HCT116 (cell line): Measurements from ENCODE around the gene MYO7A. TPM values are rescaled to one million over a fixed set of nuclear protein-coding genes. Genes with fewer than 3 reads are reported as not detected.

Experiments
- ATAC-seq: fragments of 200-7000 bp; cut with Tn5 transposase; 2 replicates; pipeline ENCODE4 v1.9.1; 2020; ENCODE audit warnings: mild to moderate bottlenecking, moderate library complexity
- BruUV-seq: library from RNA; stranded (reverse); fragments of 400-500 nt; replicated peaks from 2 replicates; lab custom pipeline; 2021; lab: Mats Ljungman, UMichigan
- CTCF ChIA-PET: fragments of 300-600 bp; sonication (Branson Sonifier 250); formaldehyde crosslinking; loops from one replicate; lab custom pipeline; 2021; ENCODE audit warnings: antibody characterized with exemption; lab: Charles Lee
- POLR2A ChIA-PET: fragments of 300-600, 350-600 bp; sonication (Branson Sonifier 250); formaldehyde crosslinking; loops from one replicate; lab custom pipeline; 2021; ENCODE audit warnings: antibody characterized with exemption; lab: Charles Lee
- RAD21 ChIA-PET, 2 experiments: fragments of 300-600 bp; sonication (Branson Sonifier 250); formaldehyde crosslinking; loops; one replicate each; lab custom pipeline; 2023; ENCODE audit warnings: low total read pairs in 2 of 2; ENCODE audit not compliant: uncharacterized antibody in 2 of 2, unreplicated experiment in 2 of 2, low non-redundant PET in 1 of 2; lab: Charles Lee
- DNase-seq: peaks from one replicate; pipeline ENCODE4 v3.0.0-alpha.2; 2010; ENCODE audit warnings: low read depth, low spot score
- H2AFZ ChIP-seq: fragments of 200-600 bp; shearing (Covaris generic), sonication (generic); 2 replicates; pipeline ENCODE4 v1.6.1; 2017; ENCODE audit warnings: low read depth, mixed run types, mixed read lengths, antibody characterized with exemption, low read length; ENCODE audit not compliant: poor library complexity, severe bottlenecking
- H3K27ac ChIP-seq: 2 replicates; pipeline ENCODE4 v1.5.1; 2012; ENCODE audit warnings: low read depth, low read length
- H3K27me3 ChIP-seq: fragments of 200-600 bp; sonication (generic); 2 replicates; pipeline ENCODE4 v1.6.1; 2016; ENCODE audit warnings: mixed run types, low read length, mixed read lengths; ENCODE audit not compliant: insufficient read depth
- H3K36me3 ChIP-seq, 2 experiments: fragments of 200-500 bp in 1 of 2; fragments of 200-600 bp in 1 of 2; sonication (Bioruptor generic) in 1 of 2; sonication (generic) in 1 of 2; 2 replicates each; pipeline versions ENCODE4 v1.5.1 to v1.6.1; 2014 to 2016; ENCODE audit warnings: low read length in 2 of 2, inconsistent platforms in 1 of 2, mixed read lengths in 1 of 2, mixed run types in 1 of 2; ENCODE audit not compliant: insufficient read depth in 2 of 2, control insufficient read depth in 1 of 2
- H3K4me1 ChIP-seq, 2 experiments: fragments of 200-600 bp in 1 of 2; sonication (generic) in 1 of 2; 2 replicates each; pipeline versions ENCODE4 v1.5.1 to v1.6.1; 2012 to 2017; ENCODE audit warnings: low read length in 2 of 2, inconsistent platforms in 1 of 2, mild to moderate bottlenecking in 1 of 2, mixed read lengths in 1 of 2, mixed run types in 1 of 2, moderate library complexity in 1 of 2; ENCODE audit not compliant: insufficient read depth in 2 of 2, control insufficient read depth in 1 of 2
- H3K4me2 ChIP-seq: fragments of 200-600 bp; sonication (generic); 2 replicates; pipeline ENCODE4 v1.6.1; 2017; ENCODE audit warnings: mixed run types, low read length, mixed read lengths
- H3K4me3 ChIP-seq, 2 experiments: fragments of 200-600 bp in 1 of 2; sonication (generic) in 1 of 2; replicated peaks in 1 of 2; 2 replicates each; pipeline ENCODE4 v1.5.1; 2011 to 2016; ENCODE audit warnings: low read length in 2 of 2, control low read depth in 1 of 2, low read depth in 1 of 2, mild to moderate bottlenecking in 1 of 2, mixed read lengths in 1 of 2, mixed run types in 1 of 2
- H3K79me2 ChIP-seq: fragments of 200-600 bp; sonication (generic); 2 replicates; pipeline ENCODE4 v1.6.1; 2017; ENCODE audit warnings: mild to moderate bottlenecking, mixed run types, low read length, moderate library complexity, mixed read lengths; ENCODE audit not compliant: insufficient read depth
- H3K9ac ChIP-seq: fragments of 200-600 bp; sonication (generic); 2 replicates; pipeline ENCODE4 v1.6.1; 2016; ENCODE audit warnings: low read length, mixed read lengths
- H3K9me2 ChIP-seq: fragments of 200-600 bp; sonication (generic), shearing (Covaris generic); 2 replicates; pipeline ENCODE4 v1.6.1; 2017; ENCODE audit warnings: mixed run types, mild to moderate bottlenecking, moderate library complexity; ENCODE audit not compliant: insufficient read depth
- H3K9me3 ChIP-seq, 2 experiments: fragments of 200-500 bp in 1 of 2; fragments of 200-600 bp in 1 of 2; sonication (Bioruptor generic) in 1 of 2; sonication (generic) in 1 of 2; 2 replicates each; pipeline ENCODE4 v1.6.1; 2014 to 2017; ENCODE audit warnings: low read length in 2 of 2, mixed read lengths in 2 of 2, inconsistent platforms in 1 of 2, low read depth in 1 of 2, mild to moderate bottlenecking in 1 of 2, mixed run types in 1 of 2, moderate library complexity in 1 of 2; ENCODE audit not compliant: control insufficient read depth in 1 of 2, insufficient read depth in 1 of 2
- H4K20me1 ChIP-seq: fragments of 200-600 bp; sonication (generic), shearing (Covaris generic); 2 replicates; pipeline ENCODE4 v1.6.1; 2017; ENCODE audit warnings: mixed run types, mild to moderate bottlenecking, moderate library complexity; ENCODE audit not compliant: insufficient read depth
- POLR2A ChIP-seq: IDR thresholded peaks from 2 replicates; pipeline ENCODE4 v1.7.0; 2011; ENCODE audit warnings: borderline replicate concordance; ENCODE audit not compliant: insufficient read depth, insufficient read length; ENCODE audit errors: extremely low read depth
- POLR2AphosphoS5 ChIP-seq: IDR thresholded peaks from 2 replicates; pipeline ENCODE4 v1.6.1; 2011; ENCODE audit warnings: mild to moderate bottlenecking, low read depth, low read length, moderate library complexity
- RAD21 ChIP-seq: IDR thresholded peaks from 2 replicates; pipeline ENCODE4 v1.6.1; 2012; ENCODE audit warnings: low read depth, mild to moderate bottlenecking
- SRF ChIP-seq: IDR thresholded peaks from 2 replicates; pipeline ENCODE4 v1.6.1; 2012; ENCODE audit warnings: low read depth
- ZBTB33 ChIP-seq: IDR thresholded peaks from 2 replicates; pipeline ENCODE4 v1.6.1; 2011; ENCODE audit warnings: mild to moderate bottlenecking, low read length, moderate library complexity; ENCODE audit not compliant: insufficient replicate concordance; ENCODE audit errors: extremely low read depth
- ZFX ChIP-seq: fragments of 450-650 bp; IDR thresholded peaks from 2 replicates; pipeline ENCODE4 v1.6.1; 2017
- intact Hi-C: fragments of 100-400 bp; cut with micrococcal nuclease; formaldehyde crosslinking; loops from 2 replicates; pipeline ENCODE4 v1.10.0; 2022
- total RNA-seq: library from RNA; stranded (reverse); gene quantifications from one replicate; pipeline ENCODE4 v1.2.1, GENCODE V29; 2021; ENCODE audit not compliant: unreplicated experiment

Gene MYO7A
- total RNA-seq, 1 experiment from 2014 or later = 1.8 TPM

GRCh38 chr11:77104727-77105126 is 23.3 kb upstream of the MYO7A start:
- CTCF ChIA-PET = interaction anchor here (2.1 to 2.3 kb wide), 2 partner anchors 14 to 57 kb away, joined by 5 to 9 read pairs; no protein-coding TSS in a partner anchor
- DNase-seq (no peak), ATAC-seq (no peak)
- Histone ChIP-seq H3K36me3 (no peaks in the 10 kb centered on the region), H3K9me3 (no peaks in the 10 kb centered on the region), H3K4me3 (no peak overlapping the region), H4K20me1 (no peaks in the 10 kb centered on the region), H3K79me2 (no peaks in the 10 kb centered on the region), H2AFZ (no peak overlapping the region), H3K9ac (no peak overlapping the region), H3K9me2 (no peaks in the 10 kb centered on the region), H3K4me2 (no peak overlapping the region), H3K27me3 (no peaks in the 10 kb centered on the region), H3K27ac (no peak overlapping the region), H3K4me1 (peaks cover 33 to 40% of the 10 kb centered on the region in 2 experiments)
- TF ChIP-seq ZBTB33 (no peak), POLR2AphosphoS5 (no peak), SRF (no peak), POLR2A (no peak), RAD21 (no peak)
- POLR2A ChIA-PET = no interaction called here
- RAD21 ChIA-PET = no interaction called here
- intact Hi-C loops = no loop called here
- BruUV-seq = no TSS peak

GRCh38 chr11:77106321-77106720 is 21.7 kb upstream of the MYO7A start:
- no peak overlapping the region; the same call in 1 of the 2 replicates for H3K27ac ChIP-seq
- RAD21 ChIA-PET = interaction anchor here in 1 of 2 experiments (0.8 kb wide), 1 partner anchor 11 kb away, joined by 4 read pairs; no protein-coding TSS in a partner anchor
- H3K9me2 ChIP-seq = no peaks in the 10 kb centered on the region
- no peaks in the 10 kb centered on the region for H3K9me3 ChIP-seq
- H4K20me1 ChIP-seq = no peaks in the 10 kb centered on the region
- CTCF ChIA-PET = interaction anchor here (0.6 to 2.5 kb wide), 4 partner anchors 15 to 59 kb away, joined by 3 to 16 read pairs (median 6); no protein-coding TSS in a partner anchor
- no peaks in the 10 kb centered on the region for H3K79me2 ChIP-seq
- H3K27me3 ChIP-seq = no peaks in the 10 kb centered on the region
- H3K9ac ChIP-seq = no peak overlapping the region
- peaks cover 42 to 56% of the 10 kb centered on the region in 2 experiments for H3K4me1 ChIP-seq
- H2AFZ ChIP-seq = no peak overlapping the region
- no peak for TF ChIP-seq ZFX
- H3K36me3 ChIP-seq = no peaks in the 10 kb centered on the region
- BruUV-seq = no TSS peak
- peak overlapping the region; percentile 28; the same call in 1 of the 2 replicates for H3K4me2 ChIP-seq
- ATAC-seq = no peak
- intact Hi-C loops = no loop called here
- no peak overlapping the region for H3K4me3 ChIP-seq
- no peak for DNase-seq
- POLR2A ChIA-PET = interaction anchor here (0.8 kb wide), 1 partner anchor 11 kb away, joined by 4 read pairs; no protein-coding TSS in a partner anchor
